HG02884 (cell line): Measurements from ENCODE around the gene AHI1.
"Not testable (repeated sequence)": the region's sequence is repeated elsewhere in the genome, so short reads cannot be mapped to it uniquely, and the experiment has no call there.

Experiments
- ATAC-seq: cut with Tn5 transposase; IDR thresholded peaks from one replicate; pipeline ENCODE4 v1.9.1; 2021; ENCODE audit warnings: mild to moderate bottlenecking, moderate library complexity; ENCODE audit not compliant: unreplicated experiment

The AHI1 gene

GRCh38 chr6:135397172-135397952, 100.2 kb downstream of the AHI1 start:
- no peak for ATAC-seq

DNA sequence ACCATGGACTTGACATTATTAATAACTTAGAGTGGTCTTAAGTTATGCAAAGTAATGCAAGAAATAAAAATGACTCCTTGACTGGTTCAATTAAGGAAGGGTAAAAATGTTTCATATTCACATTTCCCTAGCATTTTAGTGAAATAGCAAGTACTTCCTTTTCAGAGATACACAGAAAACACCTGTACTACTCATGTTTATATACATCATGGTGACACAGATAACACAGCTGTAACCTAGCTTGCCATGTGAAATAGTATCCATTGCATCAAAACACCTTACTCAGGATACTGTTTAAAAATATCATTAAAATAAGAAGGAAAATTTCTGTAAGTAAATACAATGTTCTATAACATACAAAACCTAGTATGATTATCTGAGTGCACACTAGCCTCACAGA, 102.4 kb downstream of the AHI1 start:
- ATAC-seq: no peak

- no peak for ATAC-seq
Observed at GRCh38 chr6:135393289-135393688, 104.3 kb downstream of the AHI1 start.

- ATAC-seq: no peak
Observed at GRCh38 chr6:135390458-135390857, 107.1 kb downstream of the AHI1 start.

- ATAC-seq: no peak
Observed at GRCh38 chr6:135385299-135385698, 112.2 kb downstream of the AHI1 start.

DNA sequence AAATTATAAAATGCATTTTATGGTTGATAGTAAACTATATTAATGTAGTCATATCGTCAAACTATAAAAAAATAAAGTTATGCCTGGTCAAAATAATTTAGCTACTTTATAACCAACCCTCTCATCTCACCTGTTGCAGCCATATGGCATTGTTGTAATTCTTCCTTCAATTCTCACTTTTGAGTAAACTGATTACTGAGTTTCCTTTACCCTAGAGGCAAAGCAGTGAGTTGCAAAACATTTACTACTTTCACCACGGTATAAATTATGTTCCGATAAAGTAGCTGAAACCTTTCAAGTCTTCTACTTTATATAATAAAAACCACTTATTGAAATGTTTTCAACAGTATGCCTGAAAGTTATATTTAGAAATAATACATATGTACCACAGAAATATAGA, 113.8 kb downstream of the AHI1 start:
- ATAC-seq: no peak

DNA sequence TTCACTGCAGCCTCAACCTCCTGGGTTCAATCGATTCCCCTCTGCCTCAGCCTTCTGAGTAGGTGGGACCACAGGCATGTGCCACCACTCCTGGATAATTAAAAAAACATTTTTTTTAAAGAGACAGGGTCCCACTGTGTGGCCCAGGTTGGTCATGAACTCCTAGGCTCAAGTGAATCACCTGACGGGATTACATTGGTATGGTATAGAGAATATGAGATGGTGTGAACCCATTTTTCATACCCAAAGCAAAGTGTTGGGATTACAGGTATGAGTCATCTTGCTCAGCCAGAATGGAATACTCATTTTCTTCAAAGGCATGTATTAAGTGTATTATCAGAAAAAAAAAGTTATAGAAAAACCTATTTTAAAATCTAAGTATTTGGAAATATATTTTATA, 114.2 kb downstream of the AHI1 start:
- no peak for ATAC-seq

DNA sequence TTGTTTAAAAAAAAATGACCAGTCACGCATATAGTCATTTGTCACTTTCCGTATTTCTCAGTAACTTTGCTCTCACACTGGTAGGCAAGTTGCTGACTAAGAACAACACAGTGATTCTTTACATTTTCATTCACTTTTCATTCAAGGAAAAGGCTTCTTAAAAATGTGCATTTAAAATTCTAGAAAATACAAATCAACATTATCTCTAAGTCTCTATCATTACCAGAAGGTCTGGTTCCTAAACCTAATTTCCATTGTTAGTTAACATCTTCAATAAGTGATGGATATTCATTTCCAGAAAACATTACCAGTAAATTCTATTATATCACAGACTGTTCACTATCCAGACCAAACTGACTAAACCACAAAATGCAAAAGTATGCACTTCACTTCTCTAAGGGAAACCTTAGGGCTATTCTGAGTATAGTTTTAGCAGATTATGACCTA, 115.3 kb downstream of the AHI1 start:
- ATAC-seq: peak; percentile 96

GRCh38 chr6:135380793-135381192, 116.7 kb downstream of the AHI1 start:
- no peak for ATAC-seq

DNA sequence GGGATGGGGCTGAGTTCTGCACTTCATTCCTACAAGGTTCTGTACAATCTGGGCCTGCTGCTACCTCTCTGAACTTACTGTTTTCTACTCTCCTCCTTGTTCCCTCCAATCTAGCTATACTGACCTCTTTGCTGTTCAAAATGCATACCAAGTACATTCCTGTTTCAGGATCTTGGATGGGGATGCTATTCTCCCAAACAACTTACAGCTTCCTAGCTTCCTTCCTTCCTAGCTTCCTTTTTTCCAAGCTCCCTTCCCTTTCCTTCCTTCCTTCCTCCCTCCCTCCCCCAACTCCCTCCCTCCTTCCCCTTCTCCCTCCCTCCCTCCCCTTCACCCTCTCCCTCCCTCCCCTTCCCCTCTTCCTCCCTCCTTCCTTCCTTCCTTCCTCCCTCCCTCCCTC, 117.9 kb downstream of the AHI1 start:
- no peak for ATAC-seq

DNA sequence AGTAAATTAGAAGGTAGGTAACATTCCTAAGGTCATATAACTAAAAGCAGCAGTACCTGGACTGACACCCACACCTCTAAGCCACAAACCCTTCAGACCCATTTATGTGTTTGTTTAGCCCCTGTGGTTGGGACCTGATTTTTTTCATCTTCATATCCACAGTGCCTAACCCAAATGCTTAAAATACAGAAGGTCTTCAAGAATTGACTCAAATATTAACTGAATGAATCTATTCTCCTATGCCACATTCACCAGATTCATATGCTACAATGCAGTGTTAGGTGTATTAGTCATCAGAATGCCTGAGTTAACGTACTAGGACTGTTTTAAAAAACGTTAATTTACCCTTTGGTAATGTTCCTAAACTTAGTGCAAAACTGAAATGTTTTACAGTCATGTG, 124.8 kb downstream of the AHI1 start:
- ATAC-seq: no peak

GRCh38 chr6:135363622-135364021, 133.9 kb downstream of the AHI1 start:
- not testable (repeated sequence) for ATAC-seq

DNA sequence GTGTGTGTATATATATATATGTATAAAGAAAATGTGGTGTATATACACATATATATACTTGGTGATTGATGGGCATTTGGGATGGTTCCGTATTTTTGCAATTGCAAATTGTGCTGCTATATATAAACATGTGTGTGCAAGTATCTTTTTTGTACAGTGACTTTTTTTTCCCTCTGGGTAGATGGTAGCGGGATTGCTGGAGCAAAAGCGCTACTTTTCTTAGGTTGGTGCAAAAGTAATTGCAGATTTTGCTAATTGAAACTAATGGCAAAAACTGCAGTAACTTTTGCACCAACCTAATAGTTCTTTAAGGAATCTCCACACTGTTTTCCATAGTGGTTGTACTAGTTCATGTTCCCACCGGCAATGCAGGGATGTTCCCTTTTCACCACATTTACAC, 135.4 kb downstream of the AHI1 start:
- ATAC-seq: no peak

DNA sequence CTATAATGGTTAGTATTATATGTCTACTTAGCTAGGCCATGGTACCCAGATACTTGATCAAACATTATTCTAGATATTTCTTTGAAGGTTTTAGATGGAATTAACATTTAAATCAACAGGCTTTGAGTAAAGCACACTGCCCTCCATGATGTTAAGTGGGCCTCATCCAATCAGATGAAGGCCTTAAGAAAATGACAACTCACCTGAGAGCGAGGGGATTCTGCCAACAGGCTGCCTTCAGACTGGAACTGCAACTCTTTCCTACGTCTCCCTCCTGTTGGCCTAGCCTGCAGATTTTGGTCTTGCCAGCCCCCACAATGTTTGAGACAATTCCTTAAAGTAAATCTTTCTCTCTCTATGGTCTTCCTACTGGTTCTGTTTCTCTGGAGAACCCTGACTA, 137.3 kb downstream of the AHI1 start:
- ATAC-seq: no peak

GRCh38 chr6:135358985-135359384, 138.6 kb downstream of the AHI1 start:
- ATAC-seq: no peak

DNA sequence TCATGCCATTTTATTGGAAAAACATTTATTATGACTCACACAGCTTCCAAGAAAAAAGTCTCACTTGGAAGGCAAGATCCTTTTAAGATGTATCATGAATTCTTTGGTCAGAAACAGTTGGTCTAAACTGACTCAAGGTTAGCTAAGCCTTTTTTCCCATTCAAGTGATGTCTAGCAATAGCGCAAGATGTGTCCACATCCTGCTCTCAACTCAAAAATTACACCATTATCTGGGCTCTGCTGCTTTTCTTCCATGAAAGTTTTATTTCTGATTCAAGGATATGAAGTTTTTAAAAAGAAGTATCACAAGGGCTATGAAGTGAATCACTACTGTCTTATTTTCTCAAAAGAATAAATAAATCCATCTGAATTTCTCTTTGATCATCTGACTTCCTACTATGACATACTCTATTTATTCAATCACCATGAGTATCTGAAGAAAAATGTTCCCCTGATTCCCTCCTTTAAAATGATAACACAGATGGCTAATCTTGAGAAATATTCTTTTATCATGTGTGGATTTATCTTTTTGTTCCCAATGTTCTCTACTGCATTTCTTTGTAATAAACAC, 139.2 kb downstream of the AHI1 start:
- ATAC-seq: no peak

DNA sequence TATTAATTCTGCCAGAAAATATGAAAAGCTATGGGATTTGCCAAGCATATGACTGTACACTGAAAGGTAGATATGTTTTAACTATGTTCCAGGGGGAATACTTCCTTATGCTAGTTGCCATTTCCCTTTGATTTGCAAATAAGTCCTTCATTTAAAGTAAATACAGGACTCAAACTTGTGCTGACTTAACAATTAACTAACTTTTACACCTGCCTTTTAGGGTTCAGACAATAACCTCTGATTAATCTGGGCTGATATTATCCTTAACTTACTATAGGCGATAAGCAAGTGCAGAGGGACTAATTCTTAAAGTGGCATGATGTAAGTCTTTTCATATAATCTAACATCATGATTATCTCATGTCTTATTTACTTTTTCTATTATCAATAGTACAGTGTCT, 143.1 kb downstream of the AHI1 start:
- ATAC-seq: no peak

DNA sequence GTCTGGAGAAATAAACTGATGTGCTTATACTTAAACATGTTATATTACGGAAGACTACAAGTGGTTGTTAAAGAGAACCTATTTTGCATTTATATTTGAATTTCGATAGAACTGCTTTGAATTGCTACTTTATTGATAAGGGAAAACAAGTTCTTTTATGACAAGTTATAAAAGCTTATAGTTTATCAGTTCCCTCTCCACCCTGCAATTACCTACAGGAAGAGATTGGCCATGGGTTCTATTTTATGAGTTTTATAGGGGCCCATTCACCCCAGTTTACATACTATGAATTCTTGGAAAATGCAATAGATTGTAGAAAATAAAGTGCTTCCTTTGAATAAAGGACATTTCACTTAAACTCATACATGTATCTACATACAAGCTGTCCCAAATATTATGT, 144.4 kb downstream of the AHI1 start:
- ATAC-seq: no peak

DNA sequence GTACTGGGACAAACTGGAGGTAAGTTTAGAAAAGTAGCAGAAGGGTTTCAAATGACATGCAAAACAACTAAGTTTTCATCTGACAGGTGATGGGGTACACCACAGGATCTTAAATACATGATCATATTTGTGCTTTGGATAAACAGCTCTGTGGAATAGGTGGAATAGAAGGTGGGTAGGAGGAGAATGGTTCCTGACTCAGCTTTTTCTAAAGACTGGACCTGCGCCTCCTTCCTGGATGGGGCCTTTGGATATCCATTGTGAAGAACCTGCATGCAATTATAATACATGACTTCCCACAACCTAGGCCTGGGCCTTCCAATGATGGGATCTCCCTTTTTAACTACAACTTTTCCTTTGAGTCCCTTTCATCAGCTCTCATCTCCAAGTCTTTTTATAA, 145.9 kb downstream of the AHI1 start:
- no peak for ATAC-seq

GRCh38 chr6:135347887-135348286, 149.7 kb downstream of the AHI1 start:
- no peak for ATAC-seq

DNA sequence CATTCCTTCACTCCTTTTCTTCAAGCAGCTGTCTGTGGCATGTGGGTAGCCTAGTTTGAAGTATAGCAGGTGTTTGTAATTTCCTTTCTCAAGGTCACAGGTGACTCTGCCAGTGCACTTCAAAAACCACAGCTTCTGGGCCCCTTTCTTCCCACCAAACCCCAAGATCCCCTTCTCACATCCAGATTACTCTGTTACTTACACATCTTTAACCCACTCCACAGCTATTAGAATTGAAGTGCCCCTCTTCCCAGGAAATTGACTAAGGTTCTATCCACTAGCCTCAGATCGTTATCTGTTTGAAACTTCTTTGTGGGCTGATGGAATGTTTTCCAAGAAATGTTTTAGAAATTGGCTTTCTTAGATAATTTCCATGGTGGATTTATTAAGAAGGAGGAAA, 150.8 kb downstream of the AHI1 start:
- no peak for ATAC-seq

DNA sequence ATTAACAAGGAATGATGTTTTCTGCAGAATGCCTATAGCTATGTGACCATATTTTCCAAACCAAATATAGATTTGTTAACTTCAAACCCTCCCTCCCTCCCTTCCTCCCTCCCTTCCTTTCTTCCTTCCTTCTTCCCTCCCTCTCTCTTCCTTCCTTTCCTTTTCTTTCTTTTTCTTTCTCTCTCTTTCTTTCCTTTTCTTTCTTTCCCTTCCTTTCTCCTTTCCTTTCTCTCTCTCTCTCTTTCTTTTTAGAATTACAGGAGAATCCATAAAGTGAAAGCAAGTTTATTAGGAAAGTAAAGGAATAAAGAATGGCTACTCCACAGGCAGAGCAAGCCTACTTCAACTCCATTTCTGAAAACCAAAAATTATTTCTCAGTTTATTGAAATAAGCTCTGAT, 153.0 kb downstream of the AHI1 start:
- ATAC-seq: no peak

DNA sequence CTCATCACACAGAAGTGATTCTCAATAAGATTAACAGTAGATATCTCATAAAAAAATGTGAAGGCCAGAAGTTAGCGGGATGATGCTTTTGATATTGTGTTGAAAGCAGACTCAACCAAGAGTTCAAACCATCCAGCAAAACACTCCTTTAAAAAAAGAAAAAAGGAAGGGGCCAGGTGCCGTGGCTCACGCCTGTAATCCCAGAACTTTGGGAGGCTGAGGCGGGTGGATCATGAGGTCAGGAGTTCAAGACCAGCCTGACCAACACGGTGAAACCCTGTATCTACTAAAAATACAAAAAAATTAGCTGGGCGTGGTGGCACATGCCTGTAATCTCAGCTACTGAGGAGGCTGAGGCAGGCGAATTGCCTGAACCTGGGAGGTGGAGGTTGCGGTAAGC, 157.6 kb downstream of the AHI1 start:
- ATAC-seq: not testable (repeated sequence)
